Mesothelial cell of epicardium (in vitro differentiated cells): ENCODE results near the gene TBC1D16. TPM values are rescaled to one million over a fixed set of nuclear protein-coding genes. Genes with fewer than 3 reads are reported as not detected.

Source experiments
- DNase-seq, 2 experiments: peaks; one replicate each; pipeline ENCODE4 v3.0.0; 2021; ENCODE audit warnings: low spot score in 2 of 2; ENCODE audit not compliant: unreplicated experiment in 2 of 2
- H3K27ac Mint-ChIP-seq: 2 replicates; pipeline ENCODE4 v1.8.0; 2021; ENCODE audit warnings: mixed read lengths
- H3K27me3 Mint-ChIP-seq: 2 replicates; pipeline ENCODE4 v1.8.0; 2021; ENCODE audit warnings: low read depth, mixed read lengths
- H3K36me3 Mint-ChIP-seq: 2 replicates; pipeline ENCODE4 v1.8.0; 2021; ENCODE audit warnings: mixed read lengths
- H3K4me1 Mint-ChIP-seq: 2 replicates; pipeline ENCODE4 v1.8.0; 2021; ENCODE audit warnings: mixed read lengths
- H3K4me3 Mint-ChIP-seq: 2 replicates; pipeline ENCODE4 v1.8.0; 2021; ENCODE audit warnings: mild to moderate bottlenecking, moderate library complexity, mixed read lengths
- H3K9me3 Mint-ChIP-seq: 2 replicates; pipeline ENCODE4 v1.8.0; 2021; ENCODE audit warnings: mixed read lengths
- CTCF ChIP-seq: fragments of 200-600 bp; sonication (generic); IDR thresholded peaks from one replicate; pipeline ENCODE4 v1.5.0; 2021; ENCODE audit warnings: antibody characterized with exemption; ENCODE audit not compliant: unreplicated experiment
- total RNA-seq: library from RNA; stranded (reverse); gene quantifications from 3 replicates; pipeline ENCODE4 v1.2.1, GENCODE V29; 2021

TBC1D16 gene
- total RNA-seq, 1 donor from 2014 or later, result 76.0 TPM

GRCh38 chr17:80006811-80007752, 28.6 kb downstream of the TBC1D16 start:
- Mint-ChIP-seq H3K27ac (no peak overlapping the region), H3K9me3 (no peaks in the 10 kb centered on the region), H3K4me3 (no peak overlapping the region), H3K36me3 (peaks cover 6% of the 10 kb centered on the region), H3K27me3 (no peaks in the 10 kb centered on the region), H3K4me1 (peaks cover 2% of the 10 kb centered on the region)
- no peak for TF ChIP-seq CTCF
- DNase-seq, result no peak

- Mint-ChIP-seq H3K9me3 (no peaks in the 10 kb centered on the region), H3K4me3 (peak overlapping the region; percentile 36), H3K27me3 (no peaks in the 10 kb centered on the region), H3K27ac (no peak overlapping the region), H3K36me3 (peaks cover 7% of the 10 kb centered on the region), H3K4me1 (peaks cover 2% of the 10 kb centered on the region)
- TF ChIP-seq CTCF, result no peak
- no peak for DNase-seq
Observed at GRCh38 chr17:80006339-80006720, 29.3 kb downstream of the TBC1D16 start.

DNA sequence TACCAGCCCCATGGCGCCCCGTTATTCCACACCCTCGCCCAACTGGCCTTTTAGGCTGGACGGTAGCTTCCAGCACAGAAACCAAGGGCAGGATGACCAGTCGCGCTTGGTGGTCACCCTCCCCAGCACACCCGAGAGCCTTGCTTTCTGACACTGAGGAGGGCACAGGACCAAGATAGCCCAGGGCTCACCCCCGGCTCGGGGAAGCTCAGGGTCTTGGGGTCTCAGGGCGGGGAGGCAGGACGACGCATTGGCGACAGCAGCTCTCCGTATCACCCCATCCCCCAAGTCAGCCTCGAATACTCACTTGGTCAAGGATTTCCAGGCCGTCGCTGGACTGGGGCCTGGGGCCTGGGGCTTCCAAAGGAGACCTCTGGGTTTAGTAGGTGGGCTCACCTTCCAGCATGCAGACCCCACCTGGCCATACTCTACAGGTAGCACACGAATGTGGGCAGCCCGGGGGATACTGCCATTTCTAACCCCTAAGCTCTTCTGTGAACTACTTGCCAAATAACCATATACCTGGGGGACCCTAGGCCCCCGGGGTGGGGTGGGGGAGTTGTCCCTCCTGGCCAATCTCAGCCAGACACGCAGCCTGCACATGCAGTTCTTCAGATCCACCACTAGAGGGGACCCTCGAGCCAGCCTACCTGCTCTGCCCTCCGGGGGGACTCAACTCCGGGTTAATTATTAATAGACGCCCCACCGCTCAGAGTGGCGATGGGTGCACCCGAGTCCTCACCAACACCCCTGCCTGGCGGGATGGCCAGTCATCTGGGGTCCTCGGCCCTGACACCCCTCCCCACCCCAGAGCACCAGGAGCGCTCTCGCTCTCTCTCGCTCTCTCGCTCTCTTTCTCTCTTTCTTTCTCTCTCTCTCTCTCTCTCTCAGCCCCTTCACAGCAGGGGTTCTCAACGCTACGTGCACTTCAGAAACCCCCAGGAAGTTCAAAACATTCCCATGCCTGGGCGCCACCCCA, 30.0 kb downstream of the TBC1D16 start:
- no peak overlapping the region for H3K27ac Mint-ChIP-seq
- H3K36me3 Mint-ChIP-seq, result peaks cover 7% of the 10 kb centered on the region
- H3K4me3 Mint-ChIP-seq, result peak overlapping the region; percentile 36
- H3K4me1 Mint-ChIP-seq, result peaks cover 2% of the 10 kb centered on the region
- H3K9me3 Mint-ChIP-seq, result no peaks in the 10 kb centered on the region
- TF ChIP-seq CTCF, result peak; percentile 97
- peak in 1 of 2 experiments; percentile 72 for DNase-seq
- H3K27me3 Mint-ChIP-seq, result no peaks in the 10 kb centered on the region

DNA sequence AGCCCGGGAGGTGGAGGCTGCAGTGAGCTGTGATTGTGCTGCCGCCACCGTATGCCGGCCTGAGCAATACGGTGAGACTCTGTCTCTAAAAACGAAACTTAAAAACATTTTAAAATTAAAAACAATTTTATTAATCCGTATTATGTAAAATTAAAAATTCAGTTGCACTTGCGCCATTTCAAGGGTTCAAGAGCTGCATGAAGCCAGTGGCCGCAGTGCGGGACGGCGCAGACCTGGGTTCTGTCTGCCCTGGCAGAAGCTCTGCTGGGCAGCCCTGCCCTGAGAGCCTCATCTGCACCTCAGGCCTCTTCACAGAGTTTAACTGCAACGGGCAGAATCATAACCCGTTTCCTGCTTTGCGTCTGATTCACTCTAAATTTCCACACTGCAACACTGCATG, 31.7 kb downstream of the TBC1D16 start:
- no peak for DNase-seq
- H3K4me3 Mint-ChIP-seq, result no peak overlapping the region
- H3K36me3 Mint-ChIP-seq, result peaks cover 15% of the 10 kb centered on the region
- TF ChIP-seq CTCF, result no peak
- H3K27me3 Mint-ChIP-seq, result no peaks in the 10 kb centered on the region
- peaks cover 2% of the 10 kb centered on the region for H3K4me1 Mint-ChIP-seq
- no peak overlapping the region for H3K27ac Mint-ChIP-seq
- H3K9me3 Mint-ChIP-seq, result no peaks in the 10 kb centered on the region

DNA sequence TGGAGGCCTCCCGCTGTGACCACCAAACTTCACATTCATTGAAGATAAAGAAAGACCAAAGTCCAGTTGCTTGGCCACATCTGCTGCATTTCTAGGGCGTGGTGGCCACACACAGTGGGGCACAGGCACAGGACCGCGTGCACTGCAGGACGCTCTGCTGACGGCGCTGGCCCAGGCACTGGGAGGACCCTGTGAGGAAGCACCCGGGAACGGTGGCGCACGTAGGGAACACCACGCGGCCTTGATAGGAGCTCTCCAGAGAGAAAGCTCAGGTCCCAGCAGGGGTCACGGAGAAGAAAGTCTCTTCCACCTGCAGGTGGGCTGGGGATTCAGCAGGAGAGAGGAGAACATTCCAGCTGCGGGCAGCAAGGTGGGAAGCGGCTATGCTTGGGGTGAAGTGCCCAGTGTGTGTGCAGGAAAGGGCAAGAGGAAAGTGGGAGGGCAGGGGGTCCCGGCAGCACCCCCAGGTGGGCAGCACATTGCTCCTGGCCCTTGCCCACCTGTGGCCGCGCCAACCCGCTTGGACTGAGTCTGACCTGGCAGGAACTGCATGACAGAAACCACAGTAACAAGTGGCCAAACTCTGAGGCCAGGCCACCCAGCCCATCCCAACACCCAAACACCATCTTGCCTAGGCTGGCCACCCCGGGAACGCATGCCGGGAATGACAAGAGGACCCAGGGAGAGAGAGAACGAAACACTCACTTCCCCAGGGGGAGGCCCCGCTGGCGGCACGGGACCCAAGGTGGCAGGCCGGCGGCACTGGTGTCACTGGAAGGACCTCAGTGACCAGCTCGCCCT, 32.8 kb downstream of the TBC1D16 start:
- H3K27me3 Mint-ChIP-seq, result no peaks in the 10 kb centered on the region
- no peaks in the 10 kb centered on the region for H3K4me1 Mint-ChIP-seq
- no peak overlapping the region for H3K4me3 Mint-ChIP-seq
- H3K9me3 Mint-ChIP-seq, result no peaks in the 10 kb centered on the region
- peaks cover 18% of the 10 kb centered on the region for H3K36me3 Mint-ChIP-seq
- H3K27ac Mint-ChIP-seq, result no peak overlapping the region
- DNase-seq, result no peak
- no peak for TF ChIP-seq CTCF
